Central memory CD4-positive, alpha-beta T cell (primary cell): Measurements from ENCODE around the gene COA3.

ENCODE experiments used
- DNase-seq: peaks from one replicate; pipeline ENCODE4 v3.0.0; 2022

COA3 gene

DNA sequence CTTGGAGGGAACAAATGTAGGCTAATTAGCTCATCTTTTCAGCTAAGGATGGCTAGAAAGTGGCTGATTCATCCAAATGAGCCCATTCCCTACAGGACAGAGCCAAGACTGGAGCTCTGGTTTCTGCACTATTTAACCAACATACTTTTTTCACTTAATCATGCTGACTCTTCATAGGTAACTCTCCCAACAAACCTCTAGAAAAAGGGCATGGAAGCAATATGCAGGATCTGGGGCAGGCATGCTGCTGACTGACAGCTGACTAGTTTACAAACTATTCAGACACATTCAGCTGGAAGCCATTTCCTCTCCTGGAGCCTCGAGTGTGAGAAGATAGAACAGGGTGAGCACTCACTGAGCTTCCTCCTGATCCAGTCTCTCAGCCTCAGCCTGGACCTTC is 19.4 kb upstream of the COA3 start:
- DNase-seq: no peak

DNA sequence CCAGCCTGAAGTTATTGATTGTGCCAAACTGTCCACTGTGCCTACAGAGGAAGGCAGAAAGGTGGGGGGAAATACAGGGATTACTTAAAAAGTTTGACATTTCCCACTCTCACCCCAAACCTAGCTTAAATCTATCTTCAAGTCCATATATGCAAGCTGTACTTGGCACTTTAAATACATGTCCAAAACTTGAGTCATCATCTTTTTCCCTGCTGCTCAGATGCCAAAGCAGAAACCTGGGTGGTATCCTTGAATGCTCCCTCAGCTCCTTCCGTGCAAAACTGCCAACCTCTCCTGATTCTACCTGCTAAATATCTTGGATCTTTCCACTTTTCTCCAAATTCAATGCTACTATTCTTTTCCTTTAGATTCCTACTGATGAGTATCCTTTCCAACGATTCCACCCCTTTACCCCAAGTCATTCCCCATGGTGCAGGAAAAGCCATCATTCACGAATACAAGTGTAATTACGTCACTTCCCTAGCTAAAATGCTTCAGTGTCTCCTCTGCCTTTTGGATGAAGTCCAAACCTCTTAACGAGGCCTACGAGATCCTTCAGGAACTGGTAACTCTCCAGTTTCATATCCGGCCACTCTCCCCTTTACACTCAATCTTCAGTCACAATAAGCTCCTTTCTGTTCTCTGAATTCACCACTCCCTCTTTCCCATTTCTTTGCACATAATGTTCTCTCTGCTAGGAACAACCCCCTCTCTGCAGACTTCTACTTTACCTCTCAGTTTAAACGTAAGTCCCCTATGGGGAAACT is 16.3 kb upstream of the COA3 start:
- no peak for DNase-seq

DNA sequence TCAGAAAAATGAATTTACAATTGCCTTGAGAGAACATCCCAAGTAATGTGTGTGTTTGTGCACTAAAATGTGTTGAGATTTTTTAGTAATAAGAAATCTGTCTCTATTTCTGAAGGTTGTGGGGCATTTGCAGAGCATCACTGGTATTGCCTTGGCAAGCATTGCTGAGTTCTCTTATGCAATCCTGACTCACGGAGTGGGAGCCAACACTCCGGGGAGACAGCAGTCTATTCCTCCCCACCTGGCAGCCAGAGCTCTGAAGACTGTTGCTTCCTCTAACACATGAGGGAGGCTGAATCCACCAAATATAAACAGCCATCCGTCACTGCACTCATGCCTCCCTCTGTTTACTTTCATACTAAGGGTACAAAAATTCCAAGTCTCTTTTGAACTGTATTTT is 10.7 kb upstream of the COA3 start:
- DNase-seq: no peak

DNA sequence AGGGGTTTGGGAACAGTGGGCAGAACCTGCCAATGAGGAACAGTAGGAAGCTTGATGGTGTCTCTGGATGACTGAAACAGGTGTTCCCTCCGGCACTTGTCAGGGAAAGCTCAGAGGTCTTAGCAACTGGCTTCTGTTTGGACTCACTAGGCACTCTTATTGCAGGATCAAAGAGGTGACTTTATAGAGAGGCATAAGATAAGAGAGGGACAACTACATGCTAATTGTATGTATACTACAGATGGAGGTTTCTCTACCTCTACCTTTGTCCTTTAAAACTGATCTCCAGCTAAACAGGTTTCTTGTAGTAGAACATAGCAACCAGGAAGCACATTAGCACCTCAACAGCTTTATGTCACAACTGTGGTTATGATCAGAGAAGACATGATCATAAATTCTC is 7.7 kb upstream of the COA3 start:
- no peak for DNase-seq

DNA sequence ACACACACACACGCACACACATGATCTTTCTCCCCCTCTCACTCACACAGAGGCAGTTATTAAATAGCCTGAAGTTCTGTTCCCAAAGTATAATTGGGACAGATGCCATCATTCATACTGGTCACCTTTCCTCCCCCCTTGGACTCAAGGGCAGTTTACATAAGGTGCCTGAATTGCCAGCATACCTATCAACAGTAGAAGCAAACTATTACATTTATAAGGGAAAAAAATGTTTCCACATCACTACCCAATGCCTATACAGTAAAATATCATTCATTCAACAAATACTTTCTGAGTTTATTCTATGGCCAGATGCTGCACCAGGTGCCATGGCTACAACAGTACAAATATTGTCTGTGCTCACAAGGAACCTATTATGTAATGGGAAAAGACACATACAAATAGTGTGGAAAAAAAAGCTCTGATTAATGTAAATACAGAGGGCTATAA is 6.4 kb upstream of the COA3 start:
- DNase-seq: no peak

DNA sequence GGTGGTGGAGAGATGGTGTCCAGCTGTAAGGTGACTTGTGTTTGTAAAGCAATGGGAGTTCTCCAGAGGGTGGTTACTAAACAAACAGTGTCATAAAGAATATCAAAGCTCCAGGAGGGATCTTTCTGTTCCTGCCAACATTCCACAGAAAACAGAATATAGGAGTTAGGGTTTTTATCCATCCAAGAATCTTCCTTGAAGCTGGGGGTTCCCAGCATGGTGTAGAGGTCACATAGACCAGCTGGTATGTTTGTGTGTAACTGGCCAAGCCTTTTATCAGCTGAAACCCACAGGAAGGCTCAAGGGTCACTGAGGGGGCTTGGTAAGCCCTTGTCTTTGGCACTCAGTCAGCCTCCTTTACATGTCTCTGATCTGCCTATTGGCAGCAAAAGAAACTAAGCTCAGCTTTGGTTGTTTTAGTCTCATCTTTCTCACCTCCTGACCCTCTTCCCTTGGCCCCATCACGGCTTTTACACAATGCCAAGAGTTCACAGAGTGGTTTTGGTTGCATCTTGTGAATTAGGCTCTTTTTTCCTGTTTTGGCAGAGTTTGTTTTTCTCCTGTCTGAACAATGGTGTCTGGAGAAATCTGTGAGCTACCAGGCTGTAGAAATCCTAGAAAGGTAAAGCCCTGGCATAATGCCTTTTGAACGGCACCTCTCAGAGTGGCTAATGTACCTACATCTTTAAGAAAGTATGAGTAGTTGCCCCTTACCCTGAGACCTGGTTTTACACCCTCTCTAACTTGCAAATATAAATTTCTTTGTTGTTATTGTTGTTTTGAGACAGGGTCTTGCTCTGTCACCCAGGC is 4.8 kb upstream of the COA3 start:
- DNase-seq: no peak

DNA sequence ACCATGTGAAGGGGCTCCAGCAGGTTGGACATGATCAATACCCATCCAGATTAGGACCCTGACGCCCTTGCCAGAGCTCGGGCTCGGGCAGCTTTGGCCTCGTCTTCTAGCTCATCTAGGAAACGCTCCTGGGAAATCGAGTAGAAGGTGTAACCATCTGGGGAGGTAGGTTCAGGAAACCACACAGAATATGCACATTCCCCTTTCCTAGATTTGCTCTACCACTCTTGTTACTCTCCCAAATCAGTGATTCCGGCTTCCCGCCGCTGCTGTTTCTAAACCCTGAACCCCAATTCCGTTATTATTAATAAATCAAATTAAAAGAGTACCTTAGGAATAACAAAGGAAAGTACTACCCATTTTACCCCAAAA is 507 bp downstream of the COA3 start:
- DNase-seq: no peak

DNA sequence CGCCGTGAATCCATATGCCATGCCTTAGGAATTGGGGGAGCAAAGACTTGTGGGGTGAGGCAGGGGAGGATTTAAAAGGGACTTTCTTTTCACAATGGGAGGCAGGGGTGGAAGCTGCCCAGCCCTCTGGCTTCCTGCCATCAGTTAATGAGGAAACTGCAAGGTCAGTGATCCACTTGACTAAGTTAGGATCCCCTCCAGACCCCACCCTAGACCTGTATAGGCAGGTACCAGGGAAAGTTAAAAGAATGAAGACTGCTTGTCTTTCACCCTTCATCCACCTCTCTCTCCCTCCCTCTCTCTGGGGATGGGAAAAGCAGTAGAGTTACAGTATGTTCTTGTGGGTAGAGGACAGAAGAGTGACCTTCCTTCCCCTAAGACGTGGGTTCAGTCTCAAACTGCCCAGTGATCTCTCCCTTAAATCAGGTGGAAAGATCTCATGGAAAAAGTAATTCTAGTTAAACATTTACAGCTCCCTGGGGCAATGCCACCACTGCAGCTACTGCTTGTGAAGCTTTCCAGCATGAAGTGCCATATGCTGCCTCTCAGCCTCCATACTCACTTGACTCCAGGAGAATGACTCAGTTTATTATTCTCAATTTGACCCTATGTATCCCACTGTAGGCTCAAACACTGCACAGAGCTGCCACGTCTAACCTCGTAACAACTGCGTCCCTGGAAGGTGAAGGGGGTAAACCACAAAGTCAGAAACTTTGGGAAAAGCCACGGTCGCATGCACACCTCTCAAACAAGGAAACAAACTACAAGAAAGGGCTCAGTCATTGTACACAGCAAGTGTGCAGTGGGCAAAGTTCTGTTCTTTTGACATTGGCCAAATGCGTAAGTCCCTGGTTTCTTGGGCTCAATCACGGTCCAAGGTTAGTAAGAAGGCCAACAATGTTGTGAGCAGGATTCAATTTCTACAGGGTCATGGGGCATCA is 1.2 kb downstream of the COA3 start:
- no peak for DNase-seq

DNA sequence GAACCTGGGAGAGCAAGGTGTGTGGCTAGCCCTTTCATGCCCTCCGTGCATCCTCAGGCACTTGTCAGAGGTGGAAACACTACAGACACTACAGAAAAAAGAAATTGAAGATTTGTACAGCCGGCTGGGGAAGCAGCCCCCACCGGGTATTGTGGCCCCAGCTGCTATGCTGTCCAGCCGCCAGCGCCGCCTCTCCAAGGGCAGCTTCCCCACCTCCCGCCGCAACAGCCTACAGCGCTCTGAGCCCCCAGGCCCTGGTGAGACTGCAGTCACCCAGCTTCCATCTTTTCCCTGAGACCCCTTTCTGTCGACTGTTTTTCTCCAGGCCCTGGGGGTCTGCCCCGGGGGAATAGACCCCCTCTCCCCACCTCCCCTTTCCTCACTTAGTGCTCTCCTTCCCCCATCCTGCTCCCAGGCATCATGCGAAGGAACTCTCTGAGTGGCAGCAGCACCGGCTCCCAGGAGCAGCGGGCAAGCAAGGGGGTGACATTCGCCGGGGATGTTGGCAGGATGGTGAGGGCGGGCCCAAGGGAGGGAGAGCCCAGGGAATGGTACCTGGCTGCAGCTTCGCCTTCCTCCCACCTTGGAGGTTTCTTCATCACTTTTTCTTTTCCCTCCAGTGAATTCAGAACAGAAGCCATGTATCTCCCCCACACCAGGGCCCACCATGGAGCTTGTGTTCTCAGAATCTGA is 2.3 kb downstream of the COA3 start:
- no peak for DNase-seq

DNA sequence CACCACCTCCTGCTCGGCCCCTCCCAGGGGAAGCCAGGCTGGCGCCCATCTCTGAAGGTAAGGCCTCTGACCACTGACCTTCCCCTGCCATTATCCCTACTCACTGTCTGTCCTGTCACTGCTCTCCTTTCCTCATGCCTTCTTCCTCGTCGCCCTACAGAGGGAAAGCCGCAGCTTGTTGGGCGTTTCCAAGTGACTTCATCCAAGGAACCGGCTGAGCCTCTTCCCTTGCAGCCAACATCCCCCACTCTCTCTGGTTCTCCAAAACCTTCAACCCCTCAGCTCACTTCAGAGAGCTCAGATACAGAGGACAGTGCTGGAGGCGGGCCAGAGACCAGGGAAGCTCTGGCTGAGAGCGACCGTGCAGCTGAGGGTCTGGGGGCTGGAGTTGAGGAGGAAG is 3.0 kb downstream of the COA3 start:
- no peak for DNase-seq

DNA sequence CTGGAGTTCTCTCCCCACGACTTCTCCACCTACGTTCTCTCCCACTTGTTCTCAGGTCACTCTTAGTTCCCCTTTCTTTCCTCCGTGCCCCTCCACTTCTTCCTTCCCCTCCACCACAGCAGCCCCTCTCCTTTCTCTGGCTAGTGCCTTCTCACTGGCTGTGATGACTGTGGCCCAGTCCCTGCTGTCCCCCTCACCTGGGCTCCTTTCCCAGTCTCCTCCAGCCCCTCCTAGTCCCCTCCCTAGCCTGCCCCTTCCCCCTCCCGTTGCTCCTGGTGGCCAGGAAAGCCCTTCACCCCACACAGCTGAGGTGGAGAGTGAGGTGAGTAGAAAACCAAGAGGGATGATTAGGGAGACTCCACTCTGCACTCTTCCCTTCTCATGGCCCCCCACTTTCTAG is 3.4 kb downstream of the COA3 start:
- no peak for DNase-seq

DNA sequence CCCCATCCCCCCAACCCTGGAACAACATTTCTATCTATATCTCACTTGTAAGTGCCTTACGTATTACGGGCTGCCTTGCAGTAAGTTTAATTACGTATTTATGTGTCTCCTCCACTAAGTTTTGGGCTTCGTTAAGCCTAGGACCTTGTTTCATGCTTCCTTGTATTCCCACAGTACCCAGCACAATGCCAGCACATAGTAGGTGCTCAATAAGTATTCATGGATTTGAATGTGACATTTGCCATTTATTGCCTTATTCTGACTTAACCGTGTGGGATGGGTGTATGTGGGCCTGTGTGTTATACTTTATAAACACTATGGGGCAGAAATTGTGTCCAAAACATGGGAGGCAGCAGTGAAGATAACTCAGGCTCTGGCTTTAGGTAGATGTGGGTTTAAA is 6.0 kb downstream of the COA3 start:
- no peak for DNase-seq

DNA sequence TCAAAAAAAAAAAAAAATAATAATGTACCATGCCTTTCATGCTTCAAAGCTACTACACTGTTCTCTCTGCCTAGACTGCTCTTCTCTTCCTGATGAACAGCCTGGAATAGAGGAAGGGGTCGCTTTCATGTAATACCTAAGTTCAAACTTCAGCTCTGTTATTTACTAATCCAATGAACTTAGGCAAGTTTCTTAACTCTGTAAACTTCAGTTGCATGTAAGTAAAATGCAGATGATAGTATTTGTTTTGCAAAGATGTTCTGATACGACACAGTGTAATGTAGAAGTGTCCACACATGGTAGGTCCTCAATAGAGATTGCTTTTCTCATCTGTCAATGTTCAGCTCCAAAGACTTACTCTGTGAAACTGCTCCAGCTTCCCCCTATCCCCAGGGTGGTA is 6.6 kb downstream of the COA3 start:
- no peak for DNase-seq

DNA sequence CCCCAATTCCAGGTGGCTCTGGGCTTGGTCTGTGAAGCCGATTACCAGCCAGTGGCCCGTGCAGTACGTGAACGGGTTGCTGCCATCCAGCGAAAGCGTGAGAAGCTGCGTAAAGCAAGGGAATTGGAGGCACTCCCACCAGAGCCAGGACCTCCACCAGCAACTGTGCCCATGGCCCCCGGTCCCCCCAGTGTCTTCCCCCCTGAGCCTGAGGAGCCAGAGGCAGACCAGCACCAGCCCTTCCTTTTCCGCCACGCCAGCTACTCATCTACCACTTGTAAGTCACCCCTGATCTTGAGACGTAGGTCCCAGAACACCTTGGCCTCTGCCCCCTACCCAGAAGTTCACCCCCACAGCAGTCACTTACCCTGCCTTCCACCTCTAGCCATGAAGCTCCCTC is 11.2 kb downstream of the COA3 start:
- no peak for DNase-seq

DNA sequence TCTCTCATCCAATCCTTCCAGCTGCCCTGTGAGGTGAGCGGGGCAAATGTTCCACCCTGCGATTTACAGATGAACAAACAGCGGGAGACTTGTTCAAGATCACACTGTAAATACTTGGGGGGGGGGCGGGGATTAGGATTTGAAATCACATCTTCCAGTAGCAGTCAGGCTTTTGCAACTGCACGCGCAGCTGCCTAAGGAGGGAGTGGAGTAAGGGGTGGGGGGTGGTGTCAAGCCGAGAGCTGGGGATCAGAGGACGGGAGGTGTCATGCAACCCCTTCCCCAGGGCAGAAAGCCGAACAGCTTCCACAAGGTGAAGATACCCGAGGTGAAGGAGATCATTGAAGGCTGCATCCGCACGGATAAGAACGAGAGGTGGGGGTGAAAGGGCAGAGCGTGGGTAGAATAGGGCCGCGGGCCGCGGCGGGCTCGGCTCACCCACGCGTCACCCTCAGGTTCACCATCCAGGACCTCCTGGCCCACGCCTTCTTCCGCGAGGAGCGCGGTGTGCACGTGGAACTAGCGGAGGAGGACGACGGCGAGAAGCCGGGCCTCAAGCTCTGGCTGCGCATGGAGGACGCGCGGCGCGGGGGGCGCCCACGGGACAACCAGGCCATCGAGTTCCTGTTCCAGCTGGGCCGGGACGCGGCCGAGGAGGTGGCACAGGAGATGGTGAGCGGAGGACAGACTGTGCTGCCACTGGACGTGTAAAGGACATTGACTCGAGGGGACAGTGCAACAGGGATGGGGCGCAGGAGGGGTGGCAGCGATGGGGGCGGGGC is 13.5 kb downstream of the COA3 start:
- no peak for DNase-seq

DNA sequence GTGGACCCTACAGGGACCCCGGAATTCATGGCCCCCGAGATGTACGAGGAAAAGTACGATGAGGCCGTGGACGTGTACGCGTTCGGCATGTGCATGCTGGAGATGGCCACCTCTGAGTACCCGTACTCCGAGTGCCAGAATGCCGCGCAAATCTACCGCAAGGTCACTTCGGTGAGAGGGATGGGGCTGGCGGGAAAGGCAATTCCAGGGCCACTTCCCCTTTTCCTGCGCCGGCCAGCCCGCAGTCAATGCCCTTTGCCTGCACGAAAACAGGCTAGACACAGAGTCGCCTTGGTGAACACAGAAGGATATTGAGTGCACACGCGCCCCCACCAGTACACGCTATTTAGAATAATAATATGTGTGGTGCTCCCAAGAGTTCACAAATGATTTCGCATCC is 14.1 kb downstream of the COA3 start:
- no peak for DNase-seq

DNA sequence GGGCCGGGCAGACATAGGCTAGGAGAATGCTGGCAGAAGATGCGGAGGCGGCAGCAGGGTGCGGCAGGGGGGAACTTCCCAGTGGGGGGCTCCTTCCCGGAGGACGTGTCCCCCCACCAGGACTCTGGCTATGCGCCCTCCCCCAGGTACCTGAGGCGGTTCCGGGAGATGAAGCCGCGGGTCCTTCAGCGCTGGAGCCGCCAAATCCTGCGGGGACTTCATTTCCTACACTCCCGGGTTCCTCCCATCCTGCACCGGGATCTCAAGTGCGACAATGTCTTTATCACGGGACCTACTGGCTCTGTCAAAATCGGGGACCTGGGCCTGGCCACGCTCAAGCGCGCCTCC is 14.7 kb downstream of the COA3 start:
- no peak for DNase-seq

DNA sequence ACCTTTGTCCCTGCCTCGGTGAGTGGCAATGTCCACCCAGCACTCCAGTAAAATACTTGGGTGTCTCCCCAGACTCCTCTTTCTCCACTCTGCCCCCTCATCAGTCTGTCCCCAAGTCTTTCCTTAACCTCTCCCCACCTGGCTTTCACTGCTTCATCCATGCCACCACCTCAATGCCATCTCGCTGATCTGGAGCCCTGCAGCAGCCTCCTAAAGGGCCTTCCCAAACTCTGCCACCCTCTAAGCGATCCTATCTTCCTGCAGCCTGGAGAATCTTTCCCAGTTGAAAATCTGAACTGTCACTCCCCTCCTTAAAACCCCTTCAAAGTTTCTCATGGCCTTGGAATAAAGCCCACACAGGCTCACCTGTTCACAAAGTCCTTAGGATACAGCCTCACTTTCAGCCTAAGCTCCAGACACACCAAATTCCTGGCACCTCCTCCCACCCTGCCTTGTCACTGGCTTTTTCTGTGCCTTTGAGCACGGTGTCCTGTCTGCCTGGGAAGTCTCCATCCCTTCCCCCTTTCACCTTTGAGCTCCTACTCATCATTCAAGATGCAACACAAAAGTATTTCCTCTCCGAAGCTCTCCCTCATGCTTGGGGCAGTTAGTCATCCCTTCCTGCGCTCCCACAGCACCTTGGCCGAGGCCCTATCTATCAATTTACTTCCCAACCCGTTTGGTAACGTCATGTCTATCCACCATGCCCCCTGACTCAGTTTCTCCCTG is 15.3 kb downstream of the COA3 start:
- DNase-seq: no peak

DNA sequence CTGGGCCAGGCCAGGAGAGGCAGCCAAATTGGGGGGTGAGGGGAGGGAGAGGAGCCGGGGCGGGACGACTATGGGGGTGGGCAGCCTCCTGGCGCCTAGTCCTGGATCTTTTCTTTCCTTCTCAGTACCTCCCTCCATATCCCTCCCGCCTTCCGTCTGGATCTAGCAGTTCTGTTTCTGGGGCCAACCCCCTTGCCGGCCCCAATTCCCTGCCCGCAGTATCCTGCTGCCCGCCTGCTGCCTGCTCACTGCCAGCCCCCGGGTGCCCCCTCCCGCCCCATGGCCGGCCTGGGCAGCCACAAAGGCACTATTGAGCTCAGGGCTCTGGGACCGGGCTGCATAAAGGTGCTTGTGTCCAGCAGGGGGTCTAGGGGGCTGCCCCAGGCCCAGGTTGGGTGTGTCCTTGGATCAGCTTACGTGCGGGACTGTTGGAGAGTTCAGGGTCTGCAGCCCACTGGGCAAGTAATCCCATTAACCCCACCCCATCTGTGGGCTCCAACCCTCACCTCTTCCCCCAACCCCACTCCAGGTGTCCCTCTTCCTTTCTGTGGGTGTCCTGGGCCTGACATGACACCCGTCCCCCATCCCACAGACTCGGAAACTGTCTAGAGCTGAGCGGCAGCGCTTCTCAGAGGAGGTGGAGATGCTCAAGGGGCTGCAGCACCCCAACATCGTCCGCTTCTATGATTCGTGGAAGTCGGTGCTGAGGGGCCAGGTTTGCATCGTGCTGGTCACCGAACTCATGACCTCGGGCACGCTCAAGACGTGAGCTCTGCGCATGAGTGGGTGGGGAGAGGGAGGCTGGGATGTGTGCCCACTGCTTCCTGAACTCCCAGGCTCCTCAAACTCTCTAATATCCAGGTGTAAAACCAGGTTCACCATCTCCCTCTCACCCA is 16.1 kb downstream of the COA3 start:
- DNase-seq: no peak

DNA sequence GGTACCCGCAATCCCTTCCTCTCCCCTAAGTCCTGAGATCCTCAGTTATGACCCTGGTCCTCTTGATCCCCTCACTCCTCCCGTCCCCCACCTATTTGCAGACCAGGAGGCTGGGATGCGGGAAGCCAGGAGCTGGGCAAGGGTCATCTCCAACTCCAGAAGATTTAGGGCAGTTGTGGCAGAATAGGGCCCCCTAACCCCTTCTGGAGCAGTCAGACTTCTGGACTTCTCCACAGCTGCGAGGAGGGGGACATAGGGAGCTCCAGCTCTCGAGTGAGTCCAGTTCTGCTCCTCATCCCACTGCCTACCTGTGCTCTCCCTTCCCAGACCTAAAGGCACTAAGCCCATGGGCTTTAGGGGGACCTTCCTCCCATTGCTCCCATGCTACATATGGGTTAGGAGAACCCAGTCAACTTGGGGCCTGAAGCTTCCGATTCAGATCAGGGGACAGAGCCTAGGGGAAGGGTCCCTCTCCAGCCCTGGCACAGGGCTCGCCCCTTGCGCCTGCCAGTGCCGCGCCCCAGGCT is 16.8 kb downstream of the COA3 start:
- no peak for DNase-seq
